ACC112 (cell line): ENCODE data around the gene IGSF8.
A peak's percentile ranks its signal among the peaks of the same experiment; 100 is the strongest.
"Not testable (repeated sequence)": the region's sequence is repeated elsewhere in the genome, so short reads cannot be mapped to it uniquely, and the experiment has no call there.

ENCODE experiments used
- H2AFZ ChIP-seq: fragments of 200-600 bp; sonication (generic); one replicate; pipeline ENCODE4 v1.6.0; 2017; ENCODE audit warnings: antibody characterized with exemption, low read length; ENCODE audit not compliant: unreplicated experiment
- H3K27ac ChIP-seq: fragments of 200-600 bp; sonication (generic); 2 replicates; pipeline ENCODE4 v1.5.1; 2014; ENCODE audit warnings: low read depth, mild to moderate bottlenecking, antibody characterized with exemption, low read length, moderate library complexity
- H3K27me3 ChIP-seq: fragments of 200-600 bp; sonication (generic); 2 replicates; pipeline ENCODE4 v1.6.1; 2014; ENCODE audit warnings: mild to moderate bottlenecking, antibody characterized with exemption, low read length, moderate library complexity, mixed read lengths; ENCODE audit not compliant: insufficient read depth
- H3K36me3 ChIP-seq: fragments of 200-600 bp; sonication (generic); 2 replicates; pipeline ENCODE4 v1.6.1; 2016; ENCODE audit warnings: mild to moderate bottlenecking, antibody characterized with exemption, low read length, moderate library complexity, mixed read lengths; ENCODE audit not compliant: insufficient read depth
- H3K4me1 ChIP-seq: fragments of 200-600 bp; sonication (generic); one replicate; pipeline ENCODE4 v1.6.1; 2016; ENCODE audit warnings: low read length, mixed read lengths; ENCODE audit not compliant: insufficient read depth, unreplicated experiment, control insufficient read depth
- H3K4me3 ChIP-seq: fragments of 200-600 bp; sonication (generic); 2 replicates; pipeline ENCODE4 v1.5.1; 2014; ENCODE audit warnings: mild to moderate bottlenecking, low read depth, low read length
- H3K79me2 ChIP-seq: fragments of 200-600 bp; sonication (generic); one replicate; pipeline ENCODE4 v1.6.0; 2016; ENCODE audit warnings: low read length; ENCODE audit not compliant: control insufficient read depth, unreplicated experiment, insufficient read depth

Gene IGSF8

GRCh38 chr1:160127381-160127780 lies 29.0 kb upstream of the IGSF8 start:
- Histone ChIP-seq H3K36me3 (no peaks in the 10 kb centered on the region), H3K4me1 (peaks cover 38% of the 10 kb centered on the region), H2AFZ (no peak overlapping the region), H3K27ac (no peak overlapping the region), H3K27me3 (peaks cover 12% of the 10 kb centered on the region), H3K79me2 (no peaks in the 10 kb centered on the region), H3K4me3 (no peak overlapping the region)

- H3K79me2 ChIP-seq, H3K36me3 ChIP-seq, H2AFZ ChIP-seq, H3K27me3 ChIP-seq, H3K4me3 ChIP-seq: not testable (repeated sequence)
- H3K27ac ChIP-seq: peak overlapping the region; percentile 82
- peaks cover 38% of the 10 kb centered on the region for H3K4me1 ChIP-seq
Observed at GRCh38 chr1:160126342-160126741, 27.9 kb upstream of the IGSF8 start.

GRCh38 chr1:160125746-160126145 lies 27.3 kb upstream of the IGSF8 start:
- peak overlapping the region; percentile 82 for H3K27ac ChIP-seq

GRCh38 chr1:160124705-160125478 lies 26.5 kb upstream of the IGSF8 start:
- peak overlapping the region; percentile 18; the same call in 1 of the 2 replicates for H3K4me3 ChIP-seq
- H3K27me3 ChIP-seq: peaks cover 4% of the 10 kb centered on the region; the same call in 1 of the 2 replicates
- no peaks in the 10 kb centered on the region for H3K79me2 ChIP-seq
- no peaks in the 10 kb centered on the region for H3K36me3 ChIP-seq
- peak overlapping the region; percentile 82 for H3K27ac ChIP-seq
- no peak overlapping the region for H2AFZ ChIP-seq
- peaks cover 38% of the 10 kb centered on the region for H3K4me1 ChIP-seq

More at GRCh38 chr1:160125746-160126145, 27.3 kb upstream of the IGSF8 start:
- Histone ChIP-seq H3K4me1 (peaks cover 38% of the 10 kb centered on the region), H2AFZ (no peak overlapping the region), H3K4me3 (peak overlapping the region; percentile 18; the same call in 1 of the 2 replicates), H3K27me3 (peaks cover 7% of the 10 kb centered on the region; the same call in 1 of the 2 replicates), H3K79me2 (no peaks in the 10 kb centered on the region), H3K36me3 (no peaks in the 10 kb centered on the region)

- Histone ChIP-seq H3K27ac (no peak overlapping the region), H2AFZ (no peak overlapping the region), H3K27me3 (peaks cover 2% of the 10 kb centered on the region; the same call in 1 of the 2 replicates), H3K4me1 (peaks cover 38% of the 10 kb centered on the region), H3K79me2 (no peaks in the 10 kb centered on the region), H3K36me3 (no peaks in the 10 kb centered on the region), H3K4me3 (no peak overlapping the region)
Observed at GRCh38 chr1:160123726-160124125, 25.3 kb upstream of the IGSF8 start.

GRCh38 chr1:160122978-160123495 lies 24.6 kb upstream of the IGSF8 start:
- Histone ChIP-seq H3K4me1 (peaks cover 32% of the 10 kb centered on the region), H3K4me3 (no peak overlapping the region), H2AFZ (no peak overlapping the region), H3K27me3 (peaks cover 8% of the 10 kb centered on the region; the same call in 1 of the 2 replicates), H3K36me3 (no peaks in the 10 kb centered on the region), H3K79me2 (no peaks in the 10 kb centered on the region), H3K27ac (no peak overlapping the region)

GRCh38 chr1:160121388-160121787 lies 23.0 kb upstream of the IGSF8 start:
- Histone ChIP-seq H2AFZ (no peak overlapping the region), H3K27me3 (peaks cover 23% of the 10 kb centered on the region; the same call in 1 of the 2 replicates), H3K79me2 (no peaks in the 10 kb centered on the region), H3K4me1 (peaks cover 30% of the 10 kb centered on the region), H3K4me3 (no peak overlapping the region), H3K36me3 (no peaks in the 10 kb centered on the region), H3K27ac (no peak overlapping the region)

GRCh38 chr1:160120797-160121196 lies 22.4 kb upstream of the IGSF8 start:
- no peak overlapping the region for H2AFZ ChIP-seq
- H3K27ac ChIP-seq: no peak overlapping the region
- H3K79me2 ChIP-seq: no peaks in the 10 kb centered on the region
- H3K4me1 ChIP-seq: peaks cover 24% of the 10 kb centered on the region
- H3K27me3 ChIP-seq: peaks cover 28% of the 10 kb centered on the region
- H3K36me3 ChIP-seq: no peaks in the 10 kb centered on the region
- no peak overlapping the region for H3K4me3 ChIP-seq

GRCh38 chr1:160118928-160119327 lies 20.5 kb upstream of the IGSF8 start:
- Histone ChIP-seq H3K4me1 (peaks cover 5% of the 10 kb centered on the region), H3K27me3 (peaks cover 41% of the 10 kb centered on the region), H3K27ac (no peak overlapping the region), H3K36me3 (no peaks in the 10 kb centered on the region), H3K4me3 (no peak overlapping the region), H2AFZ (no peak overlapping the region), H3K79me2 (no peaks in the 10 kb centered on the region)

- Histone ChIP-seq H3K36me3 (no peaks in the 10 kb centered on the region), H3K4me3 (no peak overlapping the region), H3K27ac (no peak overlapping the region), H3K4me1 (peaks cover 3% of the 10 kb centered on the region), H3K79me2 (no peaks in the 10 kb centered on the region), H3K27me3 (peaks cover 41% of the 10 kb centered on the region), H2AFZ (no peak overlapping the region)
Observed at GRCh38 chr1:160117709-160118183, 19.3 kb upstream of the IGSF8 start.

GRCh38 chr1:160117300-160117699 lies 18.9 kb upstream of the IGSF8 start:
- H3K36me3 ChIP-seq: no peaks in the 10 kb centered on the region
- no peak overlapping the region for H2AFZ ChIP-seq
- H3K4me3 ChIP-seq: no peak overlapping the region
- H3K4me1 ChIP-seq: peaks cover 3% of the 10 kb centered on the region
- peaks cover 41% of the 10 kb centered on the region for H3K27me3 ChIP-seq
- H3K79me2 ChIP-seq: no peaks in the 10 kb centered on the region
- H3K27ac ChIP-seq: no peak overlapping the region
